NCI-H2029 (cell line): Measurements from ENCODE around the gene VWA1.
"Not testable (repeated sequence)": the region's sequence is repeated elsewhere in the genome, so short reads cannot be mapped to it uniquely, and the experiment has no call there.

ENCODE experiments used
- DNase-seq: peaks from one replicate; lab custom pipeline; 2025; lab: John Stamatoyannopoulos, UW

The VWA1 gene

DNA sequence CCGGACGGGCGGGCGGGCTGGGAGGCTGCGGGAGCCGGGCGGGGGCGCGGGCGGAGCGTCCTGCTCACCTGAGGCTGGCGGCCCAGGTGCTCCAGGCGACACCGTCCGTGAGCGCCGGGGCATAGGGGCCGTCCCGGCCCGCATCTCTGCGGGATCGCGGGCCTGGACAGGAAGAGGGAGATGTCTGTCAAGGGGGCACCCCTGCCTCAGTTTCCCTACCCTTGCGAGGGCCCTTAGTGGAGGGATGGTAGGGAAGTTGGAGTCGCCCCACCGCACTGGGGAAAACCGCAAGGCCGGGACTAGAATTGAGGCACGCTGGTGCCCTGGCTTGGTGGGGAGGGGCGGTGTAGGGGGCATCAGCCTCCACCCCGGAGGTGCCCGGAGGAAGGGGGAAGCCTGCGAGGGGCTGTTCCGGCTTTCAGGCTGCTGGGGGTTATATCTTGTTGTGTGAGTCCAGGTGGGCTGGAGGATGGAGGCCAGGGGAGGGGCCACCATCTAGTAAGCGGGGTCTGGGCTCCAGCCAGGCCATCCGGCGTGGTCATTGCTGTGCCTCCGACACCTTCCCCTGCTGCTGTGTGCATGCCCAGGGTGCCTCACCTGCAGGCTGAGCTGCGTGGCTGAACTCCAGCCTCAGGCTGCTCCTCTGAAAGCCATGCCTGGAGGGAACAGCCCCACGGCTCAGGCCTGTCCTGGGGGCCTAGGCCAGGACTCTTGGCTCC lies 580 bp downstream of the VWA1 start:
- no peak for DNase-seq

DNA sequence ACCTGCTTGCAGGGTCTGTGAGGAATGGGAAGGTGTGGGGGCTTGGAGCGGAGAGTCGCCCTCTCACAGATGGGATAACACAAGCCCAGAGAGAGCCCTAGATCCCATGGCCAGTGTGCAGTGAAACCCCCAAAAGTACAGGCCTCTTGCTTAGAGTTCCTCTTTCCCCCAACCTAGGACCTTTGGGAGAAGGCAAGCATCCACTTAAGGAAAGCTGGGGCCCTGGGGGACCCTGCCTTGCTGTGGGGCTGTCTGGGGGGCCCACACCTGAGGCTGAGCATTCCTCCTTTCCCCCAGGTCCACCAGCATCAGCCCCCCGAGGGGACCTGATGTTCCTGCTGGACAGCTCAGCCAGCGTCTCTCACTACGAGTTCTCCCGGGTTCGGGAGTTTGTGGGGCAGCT lies 1.1 kb downstream of the VWA1 start:
- DNase-seq, result no peak

DNA sequence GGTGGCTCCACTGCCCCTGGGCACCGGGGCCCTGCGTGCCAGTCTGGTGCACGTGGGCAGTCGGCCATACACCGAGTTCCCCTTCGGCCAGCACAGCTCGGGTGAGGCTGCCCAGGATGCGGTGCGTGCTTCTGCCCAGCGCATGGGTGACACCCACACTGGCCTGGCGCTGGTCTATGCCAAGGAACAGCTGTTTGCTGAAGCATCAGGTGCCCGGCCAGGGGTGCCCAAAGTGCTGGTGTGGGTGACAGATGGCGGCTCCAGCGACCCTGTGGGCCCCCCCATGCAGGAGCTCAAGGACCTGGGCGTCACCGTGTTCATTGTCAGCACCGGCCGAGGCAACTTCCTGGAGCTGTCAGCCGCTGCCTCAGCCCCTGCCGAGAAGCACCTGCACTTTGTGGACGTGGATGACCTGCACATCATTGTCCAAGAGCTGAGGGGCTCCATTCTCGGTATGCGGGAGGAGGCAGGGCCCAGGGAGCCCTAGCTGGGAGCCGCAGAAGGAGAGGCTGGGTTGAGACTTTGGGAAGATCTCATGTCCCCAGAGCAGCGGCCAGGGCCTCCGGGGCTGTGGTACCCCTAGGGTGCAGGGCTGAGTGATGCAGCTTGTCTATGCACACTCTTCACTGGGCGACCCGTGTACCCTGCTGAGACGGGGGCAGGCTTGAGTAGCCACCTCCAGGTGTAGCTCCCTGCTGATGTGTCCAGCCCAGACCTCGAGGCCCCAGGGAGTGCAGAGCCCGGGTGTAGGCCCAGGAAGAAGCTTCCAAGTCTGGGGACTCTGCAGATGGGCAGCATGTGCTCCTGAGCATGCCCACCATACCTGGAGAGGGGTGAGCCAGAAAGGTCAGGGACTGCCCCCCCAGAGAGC lies 1.8 kb downstream of the VWA1 start:
- no peak for DNase-seq

GRCh38 chr1:1437904-1438376 lies 2.5 kb downstream of the VWA1 start:
- no peak for DNase-seq

DNA sequence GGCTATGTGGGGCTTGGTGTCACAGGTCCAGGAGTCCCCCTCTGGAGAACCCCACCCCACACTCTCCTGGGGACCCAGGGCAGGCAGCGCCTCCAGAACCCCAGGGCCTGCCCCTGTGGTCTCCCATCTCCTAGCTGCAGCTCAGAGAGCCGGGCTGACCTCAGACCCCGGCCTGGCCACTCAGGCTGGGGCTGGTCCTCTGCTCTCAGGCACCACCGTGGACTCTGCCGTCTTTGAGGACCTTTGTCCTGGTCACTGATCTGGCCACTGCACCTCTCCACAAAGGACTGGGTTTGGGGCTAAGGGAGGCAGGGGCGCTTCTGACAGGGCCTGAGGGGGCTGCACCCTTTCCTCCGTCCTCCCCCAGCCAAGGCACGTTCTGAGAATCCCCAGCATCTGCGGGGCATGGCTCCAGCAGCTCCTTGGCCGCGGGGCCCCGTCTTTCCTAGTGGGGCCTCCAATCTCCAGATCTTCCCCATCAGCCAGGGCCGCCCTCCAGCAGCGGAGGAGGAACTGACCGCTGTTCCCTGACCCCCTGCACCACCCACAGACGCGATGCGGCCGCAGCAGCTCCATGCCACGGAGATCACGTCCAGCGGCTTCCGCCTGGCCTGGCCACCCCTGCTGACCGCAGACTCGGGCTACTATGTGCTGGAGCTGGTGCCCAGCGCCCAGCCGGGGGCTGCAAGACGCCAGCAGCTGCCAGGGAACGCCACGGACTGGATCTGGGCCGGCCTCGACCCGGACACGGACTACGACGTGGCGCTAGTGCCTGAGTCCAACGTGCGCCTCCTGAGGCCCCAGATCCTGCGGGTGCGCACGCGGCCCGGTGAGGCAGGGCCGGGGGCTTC lies 3.3 kb downstream of the VWA1 start:
- DNase-seq, result no peak

- DNase-seq, result no peak
Measured at GRCh38 chr1:1439546-1440261, 4.2 kb downstream of the VWA1 start.

- DNase-seq, result no peak
Measured at GRCh38 chr1:1440262-1441001, 4.9 kb downstream of the VWA1 start.

DNA sequence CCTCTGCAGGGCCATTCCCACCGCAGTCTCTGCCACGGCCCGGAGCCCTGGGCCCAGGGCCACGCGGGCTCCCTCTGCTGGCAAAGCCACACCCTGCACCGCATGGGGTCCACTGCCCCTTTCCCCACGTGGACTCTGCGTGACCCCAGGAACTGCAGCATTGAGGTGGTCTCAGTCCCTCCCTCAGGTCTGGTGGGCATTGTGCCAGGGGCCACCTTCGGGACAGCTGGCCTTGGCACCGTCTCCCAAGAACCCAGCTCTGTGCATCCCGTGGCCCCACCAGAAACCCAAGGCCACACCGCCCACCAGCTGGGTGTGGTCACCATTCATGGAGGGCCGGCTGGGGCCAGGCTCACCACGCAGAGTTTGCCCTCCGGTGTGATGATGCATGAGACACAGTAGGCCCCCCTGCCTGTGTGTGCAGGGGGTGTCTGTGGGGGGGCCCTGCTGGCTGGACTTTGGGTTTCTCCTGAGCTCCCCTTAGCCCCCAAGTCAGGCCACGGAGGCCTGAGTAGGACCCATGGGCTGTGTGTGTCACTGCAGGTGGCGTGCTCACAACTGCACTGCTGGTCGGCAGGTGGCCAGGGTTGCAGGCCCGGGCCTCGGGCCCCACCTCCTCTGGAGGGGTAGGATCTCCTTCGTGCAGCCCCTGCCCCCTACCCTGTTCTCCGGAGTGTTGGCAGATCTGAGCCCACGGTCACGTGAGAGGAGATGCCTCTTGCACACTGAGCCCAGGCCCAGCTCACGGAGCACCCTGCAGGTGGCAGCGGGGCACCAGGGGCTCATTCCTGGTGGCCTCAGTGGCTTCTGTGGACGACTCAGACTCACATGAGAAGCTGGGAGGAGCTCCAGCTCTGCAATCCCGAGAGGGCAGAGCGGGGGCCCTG lies 5.8 kb downstream of the VWA1 start:
- DNase-seq, result peak; percentile 31

DNA sequence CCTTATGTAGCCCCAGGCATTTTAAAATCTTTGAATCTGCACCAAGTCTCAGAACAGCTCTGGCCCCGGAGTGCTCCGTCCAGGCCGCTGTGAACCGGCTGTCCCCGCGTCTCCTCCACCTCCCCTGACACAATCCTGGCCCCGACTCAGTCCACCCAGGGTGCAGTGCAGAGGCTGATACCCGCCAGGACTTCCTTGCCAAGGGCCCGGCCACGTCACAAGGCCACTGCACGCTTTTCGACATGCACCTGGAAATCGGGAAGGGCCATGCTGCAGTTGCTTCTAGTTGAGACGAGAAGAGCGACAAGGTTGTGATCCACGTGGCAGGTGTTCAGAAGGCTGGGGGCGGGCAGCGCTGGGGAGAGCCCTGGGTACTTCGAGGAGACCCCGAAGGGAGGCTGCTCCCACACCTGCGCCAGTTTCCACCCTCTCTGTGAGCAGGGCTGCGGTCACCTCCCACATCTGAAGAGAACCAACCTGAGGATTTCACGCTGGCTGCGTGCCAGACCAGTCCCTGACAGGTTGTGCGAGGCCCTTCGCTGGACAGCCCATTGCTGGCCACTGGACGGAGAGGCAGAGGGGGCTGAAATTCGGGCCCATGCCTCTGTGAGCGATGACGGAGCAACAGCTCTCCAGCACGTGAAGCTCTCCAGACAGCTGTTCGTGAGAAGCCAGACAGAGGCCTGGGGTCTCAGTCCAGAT lies 6.7 kb downstream of the VWA1 start:
- no peak for DNase-seq

GRCh38 chr1:1446631-1447030 lies 11.1 kb downstream of the VWA1 start:
- DNase-seq, result not testable (repeated sequence)

- DNase-seq, result no peak
Measured at GRCh38 chr1:1449099-1449739, 13.7 kb downstream of the VWA1 start, which contains the start of gene ATAD3C. TSS of gene ATAD3C (plus strand) at chr1:1449689. CDS start at chr1:1450684, 995 bp downstream.

DNA sequence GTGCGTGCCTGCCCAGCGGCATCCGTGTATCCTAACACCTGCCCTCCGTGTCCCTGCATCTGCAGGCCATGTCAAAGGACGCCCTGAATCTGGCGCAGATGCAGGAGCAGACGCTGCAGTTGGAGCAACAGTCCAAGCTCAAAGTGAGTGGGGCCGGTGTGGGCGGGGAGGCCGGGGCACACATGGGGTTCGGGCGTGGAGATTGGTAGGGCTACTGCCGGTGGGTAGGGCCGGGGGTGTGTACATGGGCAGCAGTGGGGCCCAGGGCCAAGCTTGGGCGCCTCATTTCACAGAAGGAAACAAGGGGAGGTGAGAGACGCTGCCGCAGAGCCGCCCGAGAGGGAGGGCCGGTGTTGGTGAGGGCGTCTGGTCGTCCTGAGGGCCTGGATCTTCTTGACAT lies 15.1 kb downstream of the VWA1 start:
- DNase-seq, result not testable (repeated sequence)

DNA sequence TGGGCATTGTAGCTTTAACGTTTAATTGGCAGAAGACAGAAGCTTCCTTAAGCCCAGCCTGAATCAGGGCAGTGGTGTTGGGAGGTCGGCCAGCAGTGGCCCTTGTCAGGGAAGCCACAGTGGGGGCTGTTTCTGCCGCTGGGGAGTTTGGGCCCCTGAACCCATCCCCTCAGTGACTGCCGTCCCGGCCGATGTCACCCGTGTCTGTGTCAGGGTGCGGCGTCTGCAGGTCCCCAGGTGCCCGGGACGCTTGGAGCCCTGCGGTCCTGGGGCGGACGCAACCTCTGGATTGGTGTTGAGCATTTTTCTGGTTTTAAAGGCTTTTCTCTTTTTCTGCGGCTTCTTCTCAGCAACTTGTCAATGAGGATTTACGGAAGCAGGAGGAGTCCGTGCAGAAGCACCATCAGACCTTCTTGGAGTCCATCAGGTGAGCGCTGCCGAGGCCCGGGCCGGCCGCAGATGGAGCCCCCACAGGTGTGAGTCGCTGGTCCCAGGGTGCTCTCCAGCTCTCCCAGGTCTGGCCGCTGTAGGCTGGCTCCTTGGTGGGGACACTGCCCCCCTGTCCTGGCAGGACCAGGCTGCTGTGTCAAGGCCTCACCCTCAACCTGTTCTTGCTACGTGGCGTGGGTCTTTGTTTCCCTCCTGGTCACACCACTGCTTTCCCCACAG lies 16.3 kb downstream of the VWA1 start:
- DNase-seq, result no peak

DNA sequence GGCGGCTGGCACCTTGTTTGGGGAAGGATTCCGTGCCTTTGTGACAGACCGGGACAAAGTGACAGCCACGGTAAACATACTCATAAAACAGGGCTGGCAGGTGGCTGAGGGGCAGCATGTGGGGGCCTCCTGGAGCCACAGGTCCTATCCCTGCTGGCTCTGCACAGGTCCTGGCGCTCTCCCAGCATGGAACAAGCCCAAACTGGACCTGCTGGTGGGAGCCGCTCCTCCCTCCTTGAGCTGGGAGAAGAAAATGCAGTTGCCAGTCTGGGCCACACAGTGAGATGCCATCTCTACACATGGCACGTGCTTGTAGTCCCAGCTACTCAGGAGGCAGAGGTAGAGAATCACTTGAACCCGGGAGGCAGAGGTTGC lies 16.9 kb downstream of the VWA1 start:
- not testable (repeated sequence) for DNase-seq

GRCh38 chr1:1452882-1453281 lies 17.4 kb downstream of the VWA1 start:
- no peak for DNase-seq

DNA sequence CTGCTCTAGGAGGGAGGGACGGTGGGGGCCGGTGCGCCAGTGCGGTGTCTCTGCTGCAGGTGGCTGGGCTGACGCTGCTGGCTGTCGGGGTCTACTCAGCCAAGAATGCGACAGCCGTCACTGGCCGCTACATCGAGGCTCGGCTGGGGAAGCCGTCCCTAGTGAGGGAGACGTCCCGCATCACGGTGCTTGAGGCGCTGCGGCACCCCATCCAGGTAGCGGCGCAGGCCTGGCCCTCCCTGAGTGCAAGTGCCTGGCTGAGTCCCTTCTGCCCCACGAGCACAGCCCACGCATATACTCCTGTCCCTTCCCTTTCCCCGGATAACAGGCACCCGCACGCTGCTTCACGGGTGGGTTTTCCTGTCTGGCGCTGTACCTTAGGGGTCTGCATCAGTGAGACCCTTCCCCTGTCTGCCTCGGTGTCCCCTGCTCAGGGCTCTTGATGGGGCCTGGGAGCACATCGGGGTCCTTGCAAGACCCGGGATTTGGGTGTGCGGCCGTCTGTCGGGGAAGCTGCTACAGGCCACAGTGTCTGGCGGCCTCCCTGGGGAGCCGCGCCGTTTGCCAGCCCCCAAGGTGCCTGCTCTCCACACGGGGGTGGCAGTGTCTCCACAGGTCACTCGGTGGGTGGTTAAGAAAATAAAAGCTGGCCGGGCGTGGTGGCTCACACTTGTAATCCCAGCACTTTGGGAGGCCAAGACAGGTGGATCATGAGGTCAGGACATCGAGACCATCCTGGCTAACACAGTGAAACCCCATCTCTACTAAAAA lies 19.0 kb downstream of the VWA1 start:
- not testable (repeated sequence) for DNase-seq

GRCh38 chr1:1455366-1455884 lies 19.9 kb downstream of the VWA1 start:
- no peak for DNase-seq
